GM19438 (cell line): Measurements from ENCODE around the gene LINC00237.
A peak's percentile ranks its signal among the peaks of the same experiment; 100 is the strongest.

Experiments used
- ATAC-seq: cut with Tn5 transposase; IDR thresholded peaks from one replicate; pipeline ENCODE4 v1.9.1; 2021; ENCODE audit warnings: low read depth; ENCODE audit not compliant: unreplicated experiment

The LINC00237 gene

DNA sequence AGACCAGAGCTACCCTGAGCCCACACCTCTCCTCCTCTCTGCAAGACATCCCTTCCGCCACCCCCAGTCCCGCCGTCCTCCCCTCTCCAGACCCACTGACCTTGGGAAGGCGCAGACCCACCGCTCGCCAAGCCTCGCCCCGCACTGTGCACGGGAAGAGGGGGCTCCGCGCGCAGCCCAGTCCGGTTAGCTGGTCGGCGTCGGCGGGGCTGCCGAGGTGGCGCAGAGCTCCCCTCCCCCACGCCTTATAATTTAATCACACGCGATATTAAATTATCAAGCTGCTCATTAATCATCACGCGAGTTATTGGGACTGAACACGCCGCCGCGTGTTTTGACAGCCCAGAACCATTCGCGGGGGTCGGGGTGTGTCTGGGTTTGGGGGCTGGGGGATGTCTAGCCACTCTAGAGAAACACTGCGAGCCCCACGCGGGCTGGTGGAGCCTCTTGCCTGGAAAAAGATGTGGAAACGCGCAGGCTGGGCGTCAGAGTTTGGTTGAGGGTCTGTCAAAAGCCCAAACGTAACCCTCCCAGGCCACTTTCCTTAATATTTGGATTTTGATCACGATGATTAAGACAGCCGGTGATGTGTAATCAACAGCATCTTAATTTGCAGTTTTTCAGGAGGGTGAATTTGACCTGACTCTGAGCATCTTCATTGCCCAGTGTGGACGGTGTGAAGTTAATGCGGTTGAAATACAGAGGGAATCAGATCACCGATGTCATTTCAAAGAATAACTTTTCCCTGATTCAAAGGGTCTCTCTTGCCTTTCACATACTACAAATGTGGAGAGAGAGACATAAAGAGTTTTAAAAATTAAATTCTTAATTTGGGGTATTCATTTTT lies at the start of gene LINC00237:
Gene LINC00237, minus strand, starts transcription at position 188 of the 847 bp plus-strand sequence.
- no peak for ATAC-seq

DNA sequence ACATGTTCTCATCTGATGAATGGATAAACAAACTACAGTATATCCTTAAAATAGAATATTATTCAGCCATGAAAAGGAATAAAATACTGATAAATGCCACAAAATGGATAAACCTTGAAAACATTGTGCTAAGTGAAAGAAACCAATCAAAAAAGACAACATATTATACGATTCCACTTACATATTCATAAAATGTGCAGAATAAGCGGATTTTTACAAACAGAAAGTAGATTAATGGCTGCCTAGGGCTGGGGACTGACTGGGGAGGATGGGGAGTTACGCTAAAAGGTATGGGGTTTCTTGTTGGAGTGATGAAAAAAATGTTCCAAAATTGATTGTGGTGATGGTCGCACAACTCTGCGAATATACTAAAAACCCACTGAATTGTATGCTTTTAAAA lies 49.1 kb upstream of the LINC00237 start:
- ATAC-seq, result no peak

GRCh38 chr20:21154692-21155091 lies 48.5 kb upstream of the LINC00237 start:
- ATAC-seq, result no peak

DNA sequence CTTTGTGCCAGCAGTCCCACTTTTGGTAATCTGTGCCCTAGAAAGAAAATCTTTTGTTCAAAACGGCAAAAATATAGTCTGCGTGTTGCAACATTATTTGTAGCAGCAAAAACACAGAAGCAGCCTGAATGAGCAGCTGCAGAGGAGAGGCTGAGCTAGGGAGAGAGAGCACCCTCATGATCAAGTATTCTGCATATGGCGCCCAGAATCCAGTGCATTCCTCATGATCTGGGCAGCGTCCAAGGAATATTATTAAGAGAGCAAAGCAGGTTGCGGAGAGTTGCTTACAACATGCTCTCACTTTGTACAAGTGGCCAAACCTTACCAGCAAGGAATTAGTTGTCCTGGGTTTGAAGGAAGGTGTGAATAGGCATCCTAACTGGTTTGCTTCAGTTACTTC lies 45.6 kb upstream of the LINC00237 start:
- no peak for ATAC-seq

DNA sequence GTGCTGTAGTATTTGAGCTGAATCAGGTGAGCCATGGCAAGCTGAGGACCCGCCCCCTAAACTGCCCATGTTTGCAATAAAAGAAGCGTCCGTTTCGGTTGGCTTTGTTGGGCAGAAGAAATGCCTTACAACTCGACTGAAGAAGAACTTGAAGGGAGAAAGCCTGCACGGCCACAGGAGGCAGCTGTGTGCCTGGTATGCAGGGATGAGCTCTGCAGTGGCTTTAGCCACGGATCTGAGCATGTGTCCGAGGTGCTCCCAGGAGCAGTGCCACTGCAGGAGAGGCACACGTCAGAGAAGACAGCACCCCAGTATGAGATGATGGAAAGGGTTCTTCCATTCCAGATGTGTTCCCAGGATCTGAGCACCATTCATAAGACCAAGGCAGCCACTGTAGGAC lies 43.2 kb upstream of the LINC00237 start:
- no peak for ATAC-seq

DNA sequence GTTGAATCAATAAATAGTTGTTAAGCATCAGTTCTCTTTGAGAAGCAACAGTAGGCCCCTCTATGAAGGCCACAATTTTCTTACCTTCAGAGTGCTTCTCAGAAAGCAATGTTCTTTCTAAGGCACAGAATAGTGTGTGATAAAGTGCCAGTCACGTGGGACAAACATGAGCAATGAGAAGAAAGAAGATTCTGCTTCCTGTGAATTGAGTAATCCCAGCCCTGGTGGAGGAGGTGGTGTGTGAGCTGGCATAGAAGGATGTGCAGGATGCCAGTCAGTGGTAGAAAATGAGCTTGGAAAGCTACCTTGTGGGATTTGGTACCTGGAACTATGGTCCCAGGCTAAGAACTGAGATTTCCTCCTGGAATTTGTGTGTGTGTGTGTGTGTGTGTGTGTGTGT lies 41.4 kb upstream of the LINC00237 start:
- ATAC-seq, result no peak

- no peak for ATAC-seq
Observed at GRCh38 chr20:21146215-21146614, 40.1 kb upstream of the LINC00237 start.

GRCh38 chr20:21145424-21145823 lies 39.3 kb upstream of the LINC00237 start:
- ATAC-seq, result no peak

DNA sequence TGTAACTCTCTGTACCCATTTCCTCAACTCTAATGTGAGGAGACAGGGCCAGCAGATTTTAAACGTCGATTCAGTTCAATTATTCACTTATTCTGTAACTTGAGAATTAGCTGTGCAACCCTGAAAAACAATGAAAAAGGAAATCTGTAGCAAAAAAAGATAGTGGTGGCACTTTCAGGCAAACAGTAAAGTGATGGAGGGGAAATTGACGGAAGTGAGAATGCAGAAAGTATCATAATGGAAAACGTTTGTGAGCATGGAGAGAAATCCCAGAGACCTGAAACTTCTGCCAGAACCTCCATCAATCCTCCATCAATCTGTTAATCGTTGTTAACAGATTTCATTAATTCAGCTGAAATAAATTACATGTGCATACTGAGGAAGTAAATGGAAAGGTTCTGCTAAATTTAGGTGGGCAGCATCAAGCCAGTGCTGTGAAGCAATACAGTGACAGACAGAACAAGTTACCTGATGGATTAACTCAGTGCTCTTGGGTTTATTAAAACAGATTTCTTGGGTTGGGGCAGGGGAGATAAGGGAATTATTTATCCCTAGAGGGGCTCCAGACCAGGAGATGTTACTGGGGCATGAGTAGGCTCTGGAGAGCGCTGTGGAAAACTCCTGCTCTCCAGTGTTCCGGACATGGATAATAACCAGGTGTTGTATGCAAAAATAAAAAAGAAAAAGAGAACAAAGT lies 37.2 kb upstream of the LINC00237 start:
- no peak for ATAC-seq

- ATAC-seq, result no peak
Observed at GRCh38 chr20:21141825-21142224, 35.7 kb upstream of the LINC00237 start.

DNA sequence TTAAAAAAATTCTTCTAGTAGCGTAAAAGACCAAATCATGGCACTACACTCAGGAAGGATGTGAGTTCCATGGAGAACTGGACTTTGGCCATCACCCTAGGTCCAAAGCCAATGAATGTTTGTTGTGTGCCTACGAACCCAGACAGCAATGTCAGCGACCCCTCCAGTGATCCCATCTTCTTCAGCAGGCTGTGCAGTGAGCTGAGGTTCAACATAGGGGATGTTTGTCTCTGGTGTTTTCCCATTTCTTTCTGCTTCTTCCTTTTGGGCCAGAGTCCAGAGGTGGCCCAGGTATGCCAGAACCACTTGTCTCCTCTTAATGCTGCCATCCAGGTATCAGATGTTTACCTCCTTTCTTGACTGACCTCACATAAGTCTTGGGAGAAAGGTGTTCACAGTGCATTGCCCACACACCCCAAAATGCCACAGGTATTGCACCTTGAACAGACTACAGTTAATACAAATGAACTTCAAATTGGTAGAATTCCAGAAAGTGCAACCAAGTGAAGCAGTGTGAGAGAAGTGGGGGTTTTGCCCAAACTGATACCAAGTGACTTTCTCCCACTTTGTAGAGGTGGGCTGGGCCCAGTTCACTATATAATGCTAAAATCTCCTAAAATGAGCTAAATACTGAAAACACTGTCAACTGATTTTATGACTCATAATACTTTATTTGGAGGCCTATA lies 33.9 kb upstream of the LINC00237 start:
- ATAC-seq, result no peak

DNA sequence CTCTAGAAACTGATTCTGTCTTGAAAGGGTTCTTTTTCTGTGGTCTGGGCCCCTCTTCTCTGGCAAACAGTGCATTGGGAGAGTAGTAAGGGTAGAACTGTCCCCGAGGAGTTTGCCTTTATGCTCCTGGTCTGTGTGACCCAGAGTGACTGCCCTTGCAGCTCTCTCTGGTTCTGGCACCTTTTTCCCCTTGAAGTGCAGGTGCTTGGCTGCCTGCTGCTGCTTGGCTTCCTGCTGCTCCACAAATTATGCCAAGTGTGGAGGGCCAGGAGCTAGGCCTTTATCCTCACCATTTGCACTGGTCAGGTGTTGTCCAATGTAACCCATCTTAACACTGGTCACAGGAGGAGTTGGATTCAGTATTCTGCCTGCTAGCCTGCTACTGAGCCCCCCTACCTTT lies 30.9 kb upstream of the LINC00237 start:
- ATAC-seq, result no peak

GRCh38 chr20:21136015-21136732 lies 30.0 kb upstream of the LINC00237 start:
- ATAC-seq, result peak; percentile 87

GRCh38 chr20:21134883-21135493 lies 28.8 kb upstream of the LINC00237 start:
- no peak for ATAC-seq

DNA sequence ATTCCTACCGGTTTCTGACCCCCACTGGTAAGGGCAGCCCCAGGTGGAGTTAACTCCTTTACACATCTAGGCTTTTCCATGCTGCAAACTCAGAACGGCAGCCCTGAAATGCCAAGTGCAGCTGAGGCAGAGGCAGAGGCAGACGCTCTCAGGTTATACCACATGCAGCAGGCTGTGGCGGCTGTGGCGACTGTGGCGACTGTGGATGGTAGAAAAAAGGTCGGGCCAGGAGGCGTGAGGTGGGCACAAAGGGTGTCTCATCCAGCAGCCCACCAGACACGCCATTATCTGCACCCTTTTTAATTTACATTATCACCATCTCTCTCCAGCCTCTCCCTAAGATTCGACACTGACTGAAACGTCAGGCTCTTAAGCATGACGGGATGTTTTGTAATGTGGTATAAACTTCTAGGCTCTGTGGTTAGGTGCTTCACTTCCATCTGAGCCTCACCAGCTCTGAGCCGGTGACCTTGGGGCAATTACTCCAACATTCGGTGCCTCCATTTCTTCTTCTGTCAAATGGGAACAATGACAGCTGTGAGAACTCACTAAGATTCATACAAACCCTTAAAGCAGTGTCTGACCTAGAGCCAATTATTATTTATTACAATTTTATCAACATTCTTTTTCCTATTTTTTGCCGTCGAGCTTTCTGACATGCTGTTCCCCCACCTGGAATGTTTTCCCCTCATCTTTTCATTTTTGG lies 27.9 kb upstream of the LINC00237 start:
- no peak for ATAC-seq

- no peak for ATAC-seq
Observed at GRCh38 chr20:21133404-21133803, 27.2 kb upstream of the LINC00237 start.

DNA sequence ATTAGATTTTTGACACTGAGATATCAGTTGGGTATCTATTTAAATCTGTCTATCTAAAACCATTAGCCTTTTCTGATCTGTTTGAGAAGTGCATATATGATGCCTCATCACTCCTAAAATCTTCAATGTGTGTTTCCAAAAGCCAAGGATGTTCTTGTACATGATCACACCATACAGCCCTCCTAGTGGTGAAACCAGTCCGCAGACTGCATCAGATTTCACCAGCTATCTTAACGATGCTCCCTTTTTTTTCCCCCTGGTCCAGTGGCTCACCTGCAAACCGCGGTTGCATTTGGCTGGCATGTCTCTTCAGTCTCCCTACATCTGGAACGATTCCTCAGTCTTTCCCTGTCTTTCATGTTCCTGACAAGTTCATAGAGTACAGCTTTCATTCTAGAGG lies 23.7 kb upstream of the LINC00237 start:
- no peak for ATAC-seq

DNA sequence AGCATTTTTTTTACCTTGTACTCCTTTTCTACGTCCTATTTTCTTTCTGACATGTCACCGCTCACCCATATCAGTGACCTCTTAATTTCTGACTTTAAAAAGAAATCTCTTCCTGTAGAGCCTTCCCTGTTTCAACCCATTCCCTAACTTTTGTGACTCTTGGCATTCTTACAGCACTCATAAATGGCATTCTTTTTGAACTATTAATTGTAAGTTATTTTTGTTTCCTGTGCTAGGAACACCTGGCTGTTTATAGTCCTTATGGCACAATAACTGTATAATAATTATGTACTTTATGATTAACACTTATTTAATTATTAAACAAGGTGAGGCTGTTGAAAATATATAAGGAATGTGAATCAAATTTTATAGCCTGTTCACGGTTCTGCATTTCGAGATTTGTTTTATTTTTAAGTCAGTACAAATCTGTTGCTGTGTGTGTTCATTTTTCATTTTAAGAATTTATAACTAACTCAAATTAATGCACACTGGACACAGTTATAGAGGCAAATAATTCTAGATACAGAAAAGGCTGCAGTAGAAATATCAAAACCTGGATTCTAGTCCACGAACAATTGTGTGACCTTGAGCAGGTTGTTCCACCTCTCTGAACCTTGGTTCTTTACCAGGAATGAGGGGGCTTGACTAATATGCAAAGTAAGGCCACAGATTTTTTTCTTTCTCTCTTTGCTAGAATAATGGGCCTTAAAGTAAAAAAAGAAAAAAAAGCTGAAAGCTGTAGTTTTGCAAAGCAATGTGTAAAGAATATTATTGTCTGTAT lies 21.2 kb upstream of the LINC00237 start:
- no peak for ATAC-seq

DNA sequence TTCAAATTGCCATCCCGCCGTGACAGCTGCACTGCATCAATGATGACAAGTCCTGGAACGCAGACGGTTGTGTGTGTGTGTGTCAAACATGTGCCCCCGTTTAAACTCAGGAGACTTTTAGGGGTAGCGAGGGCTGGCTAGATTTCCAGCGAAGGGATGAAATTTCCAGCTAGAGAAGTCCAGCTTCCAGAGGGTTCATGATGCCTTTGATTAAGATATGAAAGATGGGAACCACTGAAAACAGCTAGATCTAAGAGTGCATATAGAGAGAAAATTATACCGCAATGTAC lies 20.4 kb upstream of the LINC00237 start:
- ATAC-seq, result no peak
